ENCODE data around the gene RNF44.

DNA sequence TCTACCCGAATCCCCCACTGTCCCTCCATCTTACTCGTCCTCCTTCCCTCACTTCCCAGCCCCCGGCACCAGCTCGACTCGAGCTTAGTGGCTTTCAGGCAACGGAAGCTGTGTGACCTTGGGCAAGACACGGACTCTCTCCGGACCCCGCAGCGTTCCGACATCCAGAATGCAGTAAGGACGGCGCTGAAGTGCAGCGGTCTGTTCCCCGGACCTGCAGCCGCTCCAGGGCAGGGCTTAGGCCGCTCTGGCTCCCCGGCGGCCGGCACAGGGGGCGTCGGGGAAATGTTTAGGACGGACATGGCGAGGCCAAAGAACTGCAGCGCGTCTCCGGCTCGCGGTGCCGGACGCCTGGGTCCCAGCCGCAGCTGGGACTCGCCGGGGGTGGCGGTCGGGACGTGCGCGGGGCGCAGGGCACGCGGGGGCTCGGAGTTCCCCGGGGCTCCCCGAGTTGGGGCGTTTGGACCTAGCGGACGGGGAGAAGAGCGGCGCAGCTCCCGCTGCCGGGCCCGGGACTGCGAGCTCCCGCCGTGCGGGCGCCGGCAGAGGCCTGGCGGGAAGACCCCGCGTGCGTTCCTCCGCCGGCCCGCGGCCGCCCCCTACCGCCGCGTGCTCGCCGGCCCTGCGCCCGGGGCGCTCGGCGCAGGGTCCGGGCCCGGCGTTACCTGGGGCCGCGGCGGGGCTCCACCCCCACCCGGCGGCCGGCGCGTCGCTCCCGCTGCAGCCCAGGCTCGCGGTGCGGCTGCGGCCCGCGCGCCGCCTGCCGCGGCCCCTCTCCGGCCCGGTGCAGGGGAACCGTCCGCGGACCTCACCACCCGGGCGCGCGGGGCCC is 5.6 kb upstream of the RNF44 start:
- TF ChIP-seq, protein P1, sequence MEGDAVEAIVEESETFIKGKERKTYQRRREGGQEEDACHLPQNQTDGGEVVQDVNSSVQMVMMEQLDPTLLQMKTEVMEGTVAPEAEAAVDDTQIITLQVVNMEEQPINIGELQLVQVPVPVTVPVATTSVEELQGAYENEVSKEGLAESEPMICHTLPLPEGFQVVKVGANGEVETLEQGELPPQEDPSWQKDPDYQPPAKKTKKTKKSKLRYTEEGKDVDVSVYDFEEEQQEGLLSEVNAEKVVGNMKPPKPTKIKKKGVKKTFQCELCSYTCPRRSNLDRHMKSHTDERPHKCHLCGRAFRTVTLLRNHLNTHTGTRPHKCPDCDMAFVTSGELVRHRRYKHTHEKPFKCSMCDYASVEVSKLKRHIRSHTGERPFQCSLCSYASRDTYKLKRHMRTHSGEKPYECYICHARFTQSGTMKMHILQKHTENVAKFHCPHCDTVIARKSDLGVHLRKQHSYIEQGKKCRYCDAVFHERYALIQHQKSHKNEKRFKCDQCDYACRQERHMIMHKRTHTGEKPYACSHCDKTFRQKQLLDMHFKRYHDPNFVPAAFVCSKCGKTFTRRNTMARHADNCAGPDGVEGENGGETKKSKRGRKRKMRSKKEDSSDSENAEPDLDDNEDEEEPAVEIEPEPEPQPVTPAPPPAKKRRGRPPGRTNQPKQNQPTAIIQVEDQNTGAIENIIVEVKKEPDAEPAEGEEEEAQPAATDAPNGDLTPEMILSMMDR (IDR thresholded peaks at IDR 0.05), result peak in 2 of 6 experiments; percentile 10 to 29
- TF ChIP-seq POLR2A (IDR thresholded peaks at IDR 0.05), result peak in 1 of 4 donors; percentile 9
